ENCODE results near the gene NAA60.

DNA sequence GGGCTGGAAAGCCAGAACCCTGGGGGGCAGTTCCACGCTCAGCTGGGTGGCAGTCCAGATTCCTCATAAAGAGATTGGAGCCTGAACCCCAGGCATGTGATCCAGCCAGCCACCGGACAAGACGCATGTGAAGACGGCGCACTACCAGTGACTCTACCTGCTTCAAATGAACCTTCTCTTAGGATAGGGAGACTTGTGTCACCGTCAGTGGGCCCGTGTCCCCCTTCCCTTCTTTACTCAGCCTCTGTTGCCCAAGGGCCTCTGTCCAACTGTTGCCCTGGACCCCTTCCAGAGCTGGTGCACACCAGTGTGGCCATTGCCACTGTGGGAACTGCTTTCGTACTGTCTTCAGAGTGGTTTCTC is 75.5 kb downstream of the NAA60 start:
- TF ChIP-seq, protein P1, sequence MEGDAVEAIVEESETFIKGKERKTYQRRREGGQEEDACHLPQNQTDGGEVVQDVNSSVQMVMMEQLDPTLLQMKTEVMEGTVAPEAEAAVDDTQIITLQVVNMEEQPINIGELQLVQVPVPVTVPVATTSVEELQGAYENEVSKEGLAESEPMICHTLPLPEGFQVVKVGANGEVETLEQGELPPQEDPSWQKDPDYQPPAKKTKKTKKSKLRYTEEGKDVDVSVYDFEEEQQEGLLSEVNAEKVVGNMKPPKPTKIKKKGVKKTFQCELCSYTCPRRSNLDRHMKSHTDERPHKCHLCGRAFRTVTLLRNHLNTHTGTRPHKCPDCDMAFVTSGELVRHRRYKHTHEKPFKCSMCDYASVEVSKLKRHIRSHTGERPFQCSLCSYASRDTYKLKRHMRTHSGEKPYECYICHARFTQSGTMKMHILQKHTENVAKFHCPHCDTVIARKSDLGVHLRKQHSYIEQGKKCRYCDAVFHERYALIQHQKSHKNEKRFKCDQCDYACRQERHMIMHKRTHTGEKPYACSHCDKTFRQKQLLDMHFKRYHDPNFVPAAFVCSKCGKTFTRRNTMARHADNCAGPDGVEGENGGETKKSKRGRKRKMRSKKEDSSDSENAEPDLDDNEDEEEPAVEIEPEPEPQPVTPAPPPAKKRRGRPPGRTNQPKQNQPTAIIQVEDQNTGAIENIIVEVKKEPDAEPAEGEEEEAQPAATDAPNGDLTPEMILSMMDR (IDR thresholded peaks at IDR 0.05): no peak
- TF ChIP-seq POLR2AphosphoS5 (IDR thresholded peaks at IDR 0.05): no peak

Measured in stomach (tissue), 4 donors.